ENCODE measurements around the gene PIK3R2.
"Not testable (repeated sequence)": the region's sequence is repeated elsewhere in the genome, so short reads cannot be mapped to it uniquely, and the experiment has no call there.

Gene PIK3R2

GRCh38 chr19:18205200-18205892 is 52.4 kb downstream of the PIK3R2 start:
- DNase-seq, result no peak

- DNase-seq, result no peak
These were observed 53.1 kb downstream of the PIK3R2 start for GRCh38 chr19:18206018-18206417.

- peak; percentile 5 for DNase-seq
These were observed 55.4 kb downstream of the PIK3R2 start for GRCh38 chr19:18208098-18208951.

- DNase-seq, result not testable (repeated sequence)
These were observed 56.9 kb downstream of the PIK3R2 start for GRCh38 chr19:18209912-18210311.

DNA sequence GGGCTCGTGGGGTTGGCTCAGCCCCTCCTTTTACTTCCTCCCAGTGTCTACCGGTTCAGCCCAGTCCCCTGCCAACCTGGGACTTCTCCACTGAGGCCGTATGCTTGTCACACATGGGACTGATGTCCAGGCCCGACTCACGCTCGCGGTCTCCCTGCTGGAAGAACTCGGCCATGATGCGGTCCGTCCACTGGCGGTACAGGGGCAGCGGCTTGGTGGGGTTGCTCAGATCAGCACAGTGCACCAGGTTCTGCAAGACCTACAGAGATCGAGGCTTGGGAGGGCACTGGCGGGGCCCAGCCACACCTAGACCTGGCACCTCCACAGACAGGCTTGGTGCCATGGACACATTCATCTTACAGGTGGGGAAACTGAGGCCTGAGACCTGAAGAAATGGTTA is 58.7 kb downstream of the PIK3R2 start:
- DNase-seq, result no peak

DNA sequence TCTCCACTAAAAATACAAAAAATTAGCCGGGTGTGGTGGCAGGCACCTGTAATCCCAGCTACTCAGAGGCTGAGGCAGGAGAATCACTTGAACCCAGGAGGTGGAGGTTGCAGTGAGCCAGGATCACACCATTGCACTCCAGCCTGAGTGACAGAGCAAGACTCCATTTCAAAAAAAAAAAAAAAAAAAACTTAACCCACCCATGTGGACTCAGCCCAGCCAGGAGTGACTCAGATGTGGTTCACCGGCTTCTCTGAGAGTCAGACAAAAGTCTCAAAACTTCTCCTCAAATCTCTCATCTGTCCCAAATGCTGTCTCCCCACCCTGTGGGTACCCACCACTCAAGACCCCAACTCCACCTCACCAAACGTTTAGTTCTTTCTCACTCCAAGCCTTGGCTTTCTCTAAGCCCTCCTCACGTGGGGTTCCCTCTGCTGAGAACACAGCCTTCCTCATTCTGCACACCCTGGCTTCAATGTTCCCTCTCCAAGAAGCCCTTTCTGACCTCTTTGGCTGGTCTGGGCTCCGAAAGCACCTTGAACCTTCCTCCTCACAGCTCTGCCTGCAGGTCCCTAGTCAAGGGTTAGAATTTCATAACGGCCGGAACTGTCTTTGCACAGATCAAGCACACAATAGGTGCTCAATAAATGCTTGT is 61.9 kb downstream of the PIK3R2 start:
- DNase-seq, result no peak

GRCh38 chr19:18216789-18217188 is 63.8 kb downstream of the PIK3R2 start:
- DNase-seq, result no peak

GRCh38 chr19:18218159-18218558 is 65.2 kb downstream of the PIK3R2 start:
- no peak for DNase-seq

- DNase-seq, result no peak
These were observed 65.6 kb downstream of the PIK3R2 start for GRCh38 chr19:18218600-18218999.
